HG02763 (cell line): ENCODE results near the gene PRRT4.
A peak's percentile ranks its signal among the peaks of the same experiment; 100 is the strongest.

Experiments used
- ATAC-seq: cut with Tn5 transposase; IDR thresholded peaks from one replicate; pipeline ENCODE4 v1.9.1; 2021; ENCODE audit warnings: mild to moderate bottlenecking, moderate library complexity; ENCODE audit not compliant: unreplicated experiment

The PRRT4 gene

DNA sequence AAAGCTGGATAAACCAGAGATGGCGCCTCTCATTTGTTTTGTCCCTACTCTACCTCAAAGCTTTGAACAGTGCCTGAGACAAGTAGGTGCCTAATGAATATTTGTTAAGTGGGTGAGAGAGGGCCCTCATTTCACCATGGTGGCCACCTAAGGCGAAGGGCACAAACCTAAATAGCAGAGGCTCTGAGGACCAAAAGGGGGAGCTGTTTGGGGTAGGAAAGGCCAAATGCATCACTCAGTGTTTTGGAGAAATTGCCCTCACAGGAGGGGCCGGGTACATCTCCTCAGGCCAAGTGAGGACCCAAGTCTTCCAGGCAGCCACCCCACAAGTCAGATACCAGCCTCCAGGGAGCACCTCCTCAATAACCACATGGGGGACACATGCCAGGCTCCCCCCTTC, 34.3 kb upstream of the PRRT4 start:
- no peak for ATAC-seq

DNA sequence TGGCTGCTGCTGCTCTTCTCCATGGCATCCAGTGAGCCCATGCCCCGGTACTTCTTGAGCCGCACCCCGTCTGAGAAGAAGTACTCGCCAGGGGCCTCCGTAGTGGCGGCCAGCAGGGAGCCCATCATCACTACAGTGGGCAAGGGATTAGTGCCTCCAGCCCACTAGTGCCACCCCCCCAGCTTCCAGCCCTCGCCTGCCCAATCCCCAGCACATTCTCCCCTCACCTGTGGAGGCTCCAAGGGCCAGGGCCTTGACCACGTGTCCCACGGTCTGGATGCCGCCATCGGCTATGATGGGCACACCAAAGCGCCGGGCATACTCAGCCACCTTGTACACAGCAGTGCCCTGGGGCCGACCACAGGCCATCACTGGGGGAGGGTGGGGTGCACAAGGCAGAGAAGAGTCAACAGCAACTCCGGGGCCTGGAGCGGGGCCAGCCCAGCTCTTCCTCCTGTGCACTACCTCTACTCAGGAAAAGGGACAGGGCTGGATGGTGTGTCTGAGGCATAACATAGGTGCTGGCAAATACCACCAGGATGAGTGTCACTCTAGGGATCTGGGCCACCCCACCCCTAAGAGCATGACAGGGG, 33.5 kb upstream of the PRRT4 start:
- no peak for ATAC-seq

DNA sequence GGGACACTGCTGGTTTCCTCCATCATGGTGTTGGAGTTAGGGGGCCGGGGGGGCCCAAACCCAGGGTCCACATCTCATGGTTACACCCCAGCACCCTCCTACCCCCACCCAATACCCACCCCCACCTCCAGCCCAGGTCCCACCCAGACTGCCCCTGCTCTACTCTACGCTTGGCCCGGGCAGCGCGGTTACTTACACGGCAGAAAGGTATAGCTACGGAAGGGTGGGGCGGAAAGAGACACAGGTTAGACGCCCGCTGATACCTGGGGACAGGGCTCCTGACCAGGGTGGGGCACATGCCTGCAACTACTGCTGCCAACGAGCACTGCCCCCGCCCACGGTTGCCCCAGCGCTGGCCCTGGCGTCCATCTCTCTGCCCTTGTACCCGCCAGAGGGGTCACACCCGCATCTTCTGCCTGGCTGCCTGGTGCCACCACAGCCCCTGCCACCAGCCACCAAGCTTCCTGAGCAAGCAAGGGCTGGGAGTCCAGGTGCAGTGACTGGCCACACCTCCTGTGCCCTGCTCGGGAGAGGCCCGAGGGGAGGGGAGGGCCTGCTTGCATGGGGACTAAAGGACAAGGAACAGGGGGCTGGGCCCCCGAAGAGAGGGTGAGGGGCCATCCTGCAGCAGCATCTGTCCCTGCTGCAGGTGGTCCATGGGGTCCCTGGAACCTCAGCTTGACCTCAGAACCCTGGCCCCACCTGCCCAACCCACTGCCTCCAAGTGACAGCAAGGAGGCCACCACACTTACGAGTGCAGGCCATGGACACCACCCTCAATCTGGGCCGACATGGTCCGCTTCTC, 32.2 kb upstream of the PRRT4 start:
- no peak for ATAC-seq

DNA sequence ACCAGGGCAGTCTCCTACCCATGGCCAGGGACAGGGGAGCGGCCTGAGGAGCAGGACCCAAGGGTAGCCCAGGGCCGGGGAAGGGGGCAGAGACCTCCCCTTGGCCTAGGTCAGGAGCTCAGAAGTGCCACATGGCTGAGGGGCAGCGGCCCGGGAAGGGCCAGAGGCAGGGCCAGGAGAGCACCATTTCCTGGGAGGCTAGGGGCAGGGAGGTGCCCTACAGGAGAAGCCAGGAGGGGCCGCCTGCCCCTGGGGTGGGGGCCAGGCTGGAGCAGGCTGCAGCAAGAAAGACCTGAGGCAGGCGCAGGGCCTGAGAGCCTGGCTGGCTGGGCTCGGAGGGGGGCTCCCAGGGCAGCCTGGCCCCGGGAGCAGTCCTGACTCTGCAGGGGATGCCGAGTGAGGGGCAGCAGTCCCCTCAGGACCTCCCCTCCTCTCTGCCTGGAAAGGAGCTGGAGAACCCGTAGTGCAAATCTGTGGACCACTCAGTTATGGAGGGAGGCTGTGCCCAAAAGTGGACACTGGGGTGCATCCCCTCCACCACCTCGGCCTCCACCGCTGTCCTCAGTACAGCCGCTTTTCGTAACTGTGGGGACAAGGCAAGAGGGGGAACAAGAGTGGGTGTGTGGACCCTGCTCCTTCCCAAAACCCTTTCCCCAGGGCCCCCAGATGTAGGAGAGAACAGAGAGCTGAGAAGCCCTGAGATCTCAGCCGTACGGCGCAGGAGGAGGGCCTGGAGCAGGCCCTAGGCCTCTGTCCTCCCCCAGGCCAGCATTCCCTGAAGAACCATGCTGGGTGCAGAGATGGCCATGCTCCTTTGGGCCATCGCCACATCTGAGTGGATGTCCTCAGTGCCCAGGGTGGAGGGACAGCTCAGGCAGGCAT, 31.2 kb upstream of the PRRT4 start:
- no peak for ATAC-seq

DNA sequence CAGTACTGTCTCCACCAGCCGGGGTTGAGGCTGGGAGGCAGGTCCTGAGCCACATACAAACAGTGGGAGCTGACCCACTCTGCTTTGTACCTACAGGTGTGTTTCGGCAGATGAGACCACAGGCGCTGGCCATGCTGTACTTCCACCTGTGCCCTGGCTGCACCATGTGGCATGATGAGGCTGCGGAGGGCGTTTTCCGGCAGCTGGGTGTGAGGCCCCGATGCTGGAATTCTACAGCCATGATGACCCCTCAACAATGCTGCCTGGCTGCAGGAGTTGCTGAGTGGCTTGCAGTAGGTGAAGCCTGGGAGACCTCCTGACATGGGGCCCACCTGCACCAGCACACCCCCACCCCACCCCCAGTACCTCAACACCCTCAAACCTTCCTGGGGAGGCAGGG, 30.3 kb upstream of the PRRT4 start:
- ATAC-seq = no peak

DNA sequence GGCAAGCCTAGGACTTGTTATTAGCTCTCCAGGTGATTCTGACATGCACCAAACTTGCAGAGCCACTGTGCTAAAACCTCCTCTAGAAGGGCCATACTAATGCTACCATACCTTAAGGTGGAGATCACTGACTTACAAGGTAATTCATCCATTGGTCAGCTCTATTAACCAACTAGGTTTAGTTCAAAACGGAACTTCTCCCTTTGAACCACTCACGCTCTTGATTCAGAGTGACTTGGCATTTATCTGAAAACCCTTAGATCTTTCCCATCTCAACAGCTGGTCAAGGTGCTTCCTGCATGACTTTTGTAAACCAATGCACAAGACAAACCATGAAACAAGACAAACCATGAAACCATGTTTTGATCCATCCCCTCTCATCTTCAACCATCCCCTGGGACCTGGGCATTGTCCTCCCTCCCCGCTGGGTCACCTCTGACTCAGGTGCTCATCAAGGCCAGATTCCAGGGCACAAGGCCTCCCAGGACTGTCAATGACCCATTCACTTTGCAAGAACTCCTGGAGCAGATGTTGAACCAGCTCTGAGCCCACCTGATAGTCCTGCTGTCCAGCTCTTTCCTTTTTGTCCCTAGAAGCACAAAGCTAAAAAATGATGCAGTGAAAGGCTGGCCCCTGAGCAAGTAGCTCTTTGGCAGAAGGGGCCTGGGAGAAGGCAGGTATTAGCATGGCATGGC, 29.5 kb upstream of the PRRT4 start:
- ATAC-seq = no peak

DNA sequence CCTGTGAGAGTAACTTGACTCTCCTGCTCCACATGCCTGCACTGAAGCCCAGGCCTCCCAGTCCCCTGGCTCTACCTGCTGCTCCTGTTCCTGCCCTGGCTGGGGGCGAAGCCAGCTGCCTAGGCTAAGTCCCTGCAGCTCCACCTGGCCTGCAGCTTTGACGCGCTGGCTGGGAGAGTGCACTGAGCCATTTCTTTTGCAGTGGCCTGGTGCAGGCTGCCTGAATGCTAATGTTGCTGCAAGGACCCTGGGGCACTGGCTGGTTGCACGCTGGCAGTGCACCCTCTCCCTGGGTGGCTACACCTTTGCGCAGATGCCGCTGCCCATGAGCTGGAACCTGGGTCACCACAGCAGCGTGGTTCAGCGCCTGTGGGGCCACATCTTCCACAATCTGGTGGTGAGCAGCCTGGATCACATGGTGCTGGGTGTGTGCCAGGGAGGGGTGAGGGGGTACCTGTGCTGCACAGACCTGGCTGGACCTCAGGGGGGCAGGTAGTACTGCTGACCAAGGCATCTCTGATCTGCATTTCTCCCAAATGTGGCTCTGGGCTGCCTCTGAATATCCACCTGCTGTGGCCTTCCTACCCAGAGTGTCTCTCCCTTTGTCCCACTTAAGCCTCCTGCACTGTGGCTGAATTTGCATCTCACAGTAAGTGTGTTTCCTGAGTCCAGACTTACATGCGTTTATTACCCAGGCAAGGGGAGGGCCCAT, 28.3 kb upstream of the PRRT4 start:
- ATAC-seq = no peak

DNA sequence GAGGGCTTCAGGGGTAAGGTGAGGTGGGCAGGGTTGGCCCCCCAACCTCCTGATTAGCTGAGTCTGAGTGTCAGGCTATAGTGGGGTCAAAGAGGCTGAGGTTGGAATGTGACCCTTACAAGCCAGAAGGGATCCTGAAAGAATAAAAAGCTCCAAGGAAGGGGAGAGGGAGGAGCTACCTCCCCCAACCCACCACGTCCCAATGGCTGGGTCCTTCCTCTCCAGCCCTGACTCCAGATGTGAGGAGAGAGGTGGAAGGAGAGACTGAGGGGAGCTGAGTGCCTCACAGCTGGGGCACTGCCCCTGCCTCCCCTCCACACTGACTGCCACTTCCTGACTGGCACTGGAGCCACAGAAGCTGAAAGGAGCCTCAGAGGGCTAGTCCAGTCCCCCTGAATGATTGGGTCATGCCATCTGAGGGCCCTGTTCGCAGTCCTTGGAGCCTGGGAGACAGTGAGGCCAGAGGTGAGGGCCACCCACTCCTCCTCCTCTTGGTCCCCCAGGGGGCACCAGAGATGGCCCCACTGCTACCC, 27.7 kb upstream of the PRRT4 start:
- no peak for ATAC-seq

DNA sequence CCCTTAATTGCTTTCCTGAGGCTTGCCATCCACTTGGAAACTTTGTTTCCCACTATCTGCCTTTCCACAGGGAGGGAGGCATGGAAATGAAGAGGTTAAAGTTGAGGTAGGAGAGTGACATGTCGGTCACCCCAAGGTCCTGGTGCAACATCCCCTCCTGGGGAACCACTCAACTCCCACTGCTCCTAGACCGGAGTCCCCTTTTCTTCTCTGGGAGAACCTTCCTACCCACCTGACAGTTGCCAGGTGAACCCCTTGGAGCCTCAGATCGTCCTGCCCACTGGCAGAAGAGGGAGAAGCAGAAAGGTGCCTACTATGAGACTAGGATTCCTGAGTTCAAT, 26.6 kb upstream of the PRRT4 start:
- no peak for ATAC-seq

DNA sequence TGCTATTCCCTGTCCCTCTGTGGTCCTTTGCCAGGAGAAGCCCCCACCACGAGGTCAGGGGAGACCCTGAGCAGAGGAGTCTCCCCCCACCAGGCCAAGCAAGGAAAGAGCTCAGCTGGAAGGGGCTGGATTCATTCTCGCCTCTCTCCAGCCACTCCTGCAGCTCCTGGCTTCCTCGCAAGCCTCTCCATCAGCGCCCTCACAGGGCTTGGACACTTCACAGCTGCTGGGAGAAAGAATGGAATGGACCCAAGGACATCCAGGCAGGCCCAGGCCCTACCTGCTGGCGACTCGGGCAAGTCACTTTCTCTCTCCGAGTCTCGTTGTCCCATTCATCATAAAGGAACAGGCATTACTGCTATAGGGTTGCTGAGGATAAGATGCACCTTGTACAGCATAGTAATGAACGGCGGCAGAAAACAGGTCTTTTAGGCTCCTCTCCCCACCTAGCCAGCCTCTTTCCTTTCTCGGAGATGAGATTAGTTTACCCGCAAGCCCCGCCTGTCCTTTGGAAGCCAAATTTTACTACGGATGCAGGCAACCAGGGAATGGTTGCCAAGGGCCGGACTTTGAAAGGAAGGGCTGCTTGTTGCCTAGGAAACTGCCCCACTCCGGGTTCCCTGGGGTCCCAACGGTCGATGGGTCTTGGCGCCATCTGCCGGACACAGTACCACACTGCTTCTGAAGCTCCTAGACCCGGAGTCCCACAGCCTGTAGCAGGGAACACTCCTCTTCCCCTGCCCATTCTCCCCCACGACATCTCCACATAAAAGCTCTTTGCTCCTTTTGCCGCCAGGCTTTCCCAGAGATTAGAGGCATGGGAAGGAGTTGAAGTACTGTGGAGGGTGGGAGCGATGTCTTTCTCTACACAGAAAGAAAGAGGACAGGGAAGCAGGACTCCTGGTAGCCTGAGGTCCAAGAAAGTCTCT, 26.0 kb upstream of the PRRT4 start:
- peak; percentile 70 for ATAC-seq

DNA sequence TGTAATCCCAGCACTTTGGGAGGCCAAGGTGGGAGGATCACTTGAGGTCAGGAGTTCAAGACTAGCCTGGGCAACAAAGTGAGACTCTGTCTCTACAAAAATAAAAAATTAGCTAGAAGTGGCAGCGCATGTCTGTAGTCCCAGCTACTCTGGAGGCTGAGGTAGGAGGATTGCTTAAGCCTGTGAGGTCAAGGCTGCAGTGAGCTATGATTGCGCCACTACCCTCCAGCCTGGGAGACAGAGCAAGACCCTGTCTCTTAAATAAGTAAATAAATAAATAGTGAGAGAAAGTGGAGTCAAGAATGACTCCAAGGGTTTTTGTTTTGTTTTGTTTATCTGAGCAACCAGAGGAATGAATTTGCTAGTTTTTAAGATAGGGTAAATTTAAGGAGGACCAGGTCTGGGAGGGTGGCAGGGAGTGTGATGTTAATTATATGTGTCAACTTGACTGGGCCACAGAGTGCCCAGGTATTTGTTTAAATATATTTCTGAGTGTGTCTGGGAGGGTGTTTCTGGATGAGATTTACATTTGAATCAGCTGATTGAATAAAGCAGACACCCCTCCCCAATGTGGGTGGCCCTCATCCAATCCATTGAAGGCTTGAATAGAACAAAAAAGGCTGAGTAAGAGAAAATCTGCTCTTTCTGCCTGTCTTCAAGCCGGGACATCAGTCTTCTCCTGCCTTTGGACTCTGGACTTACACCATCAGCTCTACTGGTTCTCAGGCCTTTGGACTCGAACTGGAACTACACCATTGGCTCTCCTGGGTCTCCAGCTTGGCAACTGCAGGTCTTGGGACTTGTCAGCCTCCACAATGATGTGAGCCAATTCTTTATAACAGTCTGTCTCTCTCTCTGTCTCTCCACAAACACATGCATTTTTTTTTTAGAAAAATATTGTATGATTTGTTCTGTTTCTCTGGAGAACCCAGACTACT, 24.8 kb upstream of the PRRT4 start:
- no peak for ATAC-seq

DNA sequence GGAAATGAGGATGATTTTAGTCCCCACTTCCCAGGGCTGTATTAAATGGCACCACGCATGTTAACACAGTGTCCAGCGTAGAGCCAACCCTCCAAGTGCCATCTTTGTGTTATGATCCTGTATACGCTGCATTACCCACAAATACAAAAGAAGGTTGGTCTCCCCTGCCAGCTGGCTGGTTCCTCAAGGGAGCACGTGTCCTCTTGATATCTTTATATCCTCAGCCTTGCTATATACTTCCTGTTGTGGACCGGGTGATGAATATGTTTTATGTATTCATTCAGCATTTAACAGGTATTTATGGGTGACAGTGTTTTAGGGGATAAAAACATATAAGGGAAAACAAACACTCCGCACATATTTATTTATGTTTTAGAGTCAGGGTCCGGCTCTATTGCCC, 23.2 kb upstream of the PRRT4 start:
- no peak for ATAC-seq

DNA sequence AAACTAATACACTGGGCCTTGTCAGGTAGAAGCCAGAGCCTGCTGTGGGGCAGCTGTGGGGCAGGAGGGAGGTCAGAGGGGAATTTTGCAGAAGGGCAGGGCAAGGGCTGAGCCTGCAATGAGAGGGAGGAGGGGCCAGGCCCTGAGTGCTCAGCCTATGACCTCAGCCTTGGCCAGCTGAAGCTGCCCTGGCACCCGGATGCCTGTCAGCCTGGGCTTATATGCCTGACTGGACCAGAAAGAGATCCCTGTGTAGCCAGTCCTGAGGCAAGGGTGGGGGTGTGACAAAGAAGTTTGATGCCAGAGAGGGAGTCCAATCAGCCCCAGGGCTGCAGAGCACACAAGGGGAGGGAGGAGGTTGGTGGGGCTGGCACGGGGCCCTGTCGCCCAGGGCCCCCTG, 22.3 kb upstream of the PRRT4 start:
- no peak for ATAC-seq

DNA sequence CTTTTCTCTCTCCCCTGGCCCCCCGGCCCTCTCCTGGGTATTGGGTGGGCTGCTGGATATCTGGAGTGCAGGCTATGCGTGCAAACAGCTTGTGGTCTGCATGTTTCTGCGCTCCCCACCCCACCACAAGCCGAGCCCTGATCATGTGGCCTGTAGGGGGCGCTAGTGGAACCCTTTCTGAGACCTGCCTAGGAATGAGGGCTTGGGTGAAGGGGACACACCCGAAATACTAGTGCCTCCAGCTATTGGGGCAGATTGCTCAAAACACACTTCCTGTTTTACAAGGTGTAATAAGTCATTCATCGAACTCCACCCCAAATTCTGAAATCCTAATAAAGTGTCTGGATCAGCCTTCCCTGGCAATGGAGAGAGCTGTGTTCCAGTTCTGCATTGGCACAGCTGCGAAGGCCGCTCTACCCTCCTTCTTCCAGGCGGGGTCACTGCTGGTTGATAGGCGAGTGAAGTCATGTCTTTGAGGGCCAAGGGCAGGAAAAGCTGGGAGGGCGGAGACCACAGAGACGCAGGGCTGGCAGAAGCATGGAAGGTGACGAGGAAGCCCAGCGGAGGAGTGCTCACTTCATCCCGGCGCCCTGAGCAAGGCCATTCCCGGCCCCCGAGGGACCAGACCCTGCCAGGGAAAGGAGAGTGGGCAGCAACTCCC, 19.8 kb upstream of the PRRT4 start:
- no peak for ATAC-seq

DNA sequence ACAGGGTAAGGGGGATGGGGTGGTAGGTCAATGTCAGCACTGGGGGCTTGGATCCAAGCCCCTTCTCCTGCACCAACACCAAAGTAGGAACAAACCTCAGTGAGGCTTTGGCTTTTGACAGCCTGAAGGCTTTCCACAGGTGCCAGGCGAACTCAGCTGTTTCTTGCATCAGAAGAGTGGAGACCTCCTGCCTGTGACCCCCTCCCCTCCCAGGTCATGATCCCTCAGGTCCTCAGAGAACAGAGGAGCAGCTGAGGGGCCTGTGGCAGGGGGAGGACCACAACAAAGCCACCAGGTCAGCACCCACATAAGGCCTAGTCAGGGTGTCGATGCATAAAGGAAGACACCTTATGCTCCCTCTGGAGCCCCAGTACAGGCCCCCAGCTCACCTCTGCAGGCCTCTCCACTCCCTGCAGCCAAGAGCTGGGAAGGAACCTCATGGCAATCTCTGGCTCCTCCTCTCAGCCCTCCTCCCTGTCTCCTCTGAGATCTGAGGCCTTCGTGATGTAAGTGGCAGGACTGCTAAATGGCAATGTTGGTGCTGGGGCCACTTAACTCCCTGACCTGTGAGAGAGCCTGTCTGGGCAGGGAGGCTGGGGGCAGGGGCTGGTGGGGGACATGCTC, 19.1 kb upstream of the PRRT4 start:
- ATAC-seq = no peak

DNA sequence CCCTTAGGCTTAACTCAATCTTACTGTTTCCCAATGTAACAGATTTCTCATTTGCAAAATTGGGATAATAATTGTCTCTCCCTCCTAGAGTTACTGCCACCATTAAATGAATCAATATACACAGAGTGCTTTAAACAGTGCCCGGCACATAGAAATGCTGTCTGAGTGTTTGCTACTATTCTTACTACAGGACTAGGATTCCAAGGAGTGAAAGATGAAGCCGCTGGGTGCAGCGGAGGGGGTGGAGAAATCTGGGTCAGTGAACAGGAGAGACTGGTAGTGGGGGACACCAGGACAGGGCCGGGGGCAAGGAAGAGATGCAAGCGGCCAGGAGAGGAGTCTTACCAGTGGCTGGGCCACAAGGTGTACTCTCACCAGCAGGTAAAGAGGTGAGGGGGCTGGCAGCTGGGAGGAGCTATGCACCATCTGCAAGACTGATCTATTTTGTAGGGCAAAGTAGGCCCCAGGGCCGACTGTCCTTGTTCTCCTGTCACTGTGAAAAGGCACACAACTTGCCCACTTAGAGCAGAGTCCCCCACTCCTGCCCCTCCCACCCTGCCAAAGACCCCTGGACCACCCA, 18.5 kb upstream of the PRRT4 start:
- no peak for ATAC-seq

DNA sequence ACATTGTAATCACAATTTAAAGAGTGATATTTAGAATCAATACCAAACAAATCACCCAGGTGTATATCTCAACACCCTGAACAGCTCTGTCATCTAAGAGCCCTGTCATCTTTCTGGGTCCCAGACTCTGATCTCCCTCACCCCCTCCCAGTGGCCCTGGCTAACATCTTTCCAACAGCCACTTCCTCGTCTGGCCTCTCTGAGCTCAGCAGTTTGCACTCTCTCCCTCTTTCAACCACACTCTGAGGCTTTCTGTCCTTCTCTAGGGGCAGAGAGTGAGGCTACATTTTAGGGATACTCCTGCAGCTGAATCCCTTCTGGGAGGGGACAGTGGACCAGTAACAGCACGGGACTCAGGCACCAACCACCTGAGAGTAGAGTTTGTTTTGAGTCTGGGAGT, 17.1 kb upstream of the PRRT4 start:
- no peak for ATAC-seq
